ENCODE measurements around the gene ACD.

DNA sequence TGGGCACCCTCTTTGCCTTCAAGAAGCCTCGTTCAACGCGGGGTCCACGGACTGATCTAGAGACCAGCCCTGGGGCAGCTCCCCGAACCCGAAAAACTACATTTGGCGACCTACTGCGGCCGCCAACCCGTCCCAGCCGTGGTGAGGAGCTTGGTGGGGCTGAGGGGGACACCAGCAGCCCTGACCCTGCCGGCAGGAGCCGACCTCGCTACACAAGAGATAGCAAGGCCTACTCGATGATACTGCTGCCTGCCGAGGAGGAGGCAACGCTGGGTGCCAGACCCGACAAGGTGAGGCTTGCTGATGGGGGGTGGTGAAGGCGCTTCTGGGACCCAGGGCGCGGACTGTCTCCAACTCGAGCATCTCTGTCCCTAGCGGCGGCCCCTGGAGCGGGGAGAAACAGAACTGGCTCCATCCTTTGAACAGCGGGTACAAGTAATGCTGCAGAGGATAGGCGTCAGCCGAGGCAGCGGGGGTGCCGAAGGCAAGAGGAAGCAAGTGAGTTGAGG lies 5.6 kb downstream of the ACD start:
- TF ChIP-seq, protein P1, sequence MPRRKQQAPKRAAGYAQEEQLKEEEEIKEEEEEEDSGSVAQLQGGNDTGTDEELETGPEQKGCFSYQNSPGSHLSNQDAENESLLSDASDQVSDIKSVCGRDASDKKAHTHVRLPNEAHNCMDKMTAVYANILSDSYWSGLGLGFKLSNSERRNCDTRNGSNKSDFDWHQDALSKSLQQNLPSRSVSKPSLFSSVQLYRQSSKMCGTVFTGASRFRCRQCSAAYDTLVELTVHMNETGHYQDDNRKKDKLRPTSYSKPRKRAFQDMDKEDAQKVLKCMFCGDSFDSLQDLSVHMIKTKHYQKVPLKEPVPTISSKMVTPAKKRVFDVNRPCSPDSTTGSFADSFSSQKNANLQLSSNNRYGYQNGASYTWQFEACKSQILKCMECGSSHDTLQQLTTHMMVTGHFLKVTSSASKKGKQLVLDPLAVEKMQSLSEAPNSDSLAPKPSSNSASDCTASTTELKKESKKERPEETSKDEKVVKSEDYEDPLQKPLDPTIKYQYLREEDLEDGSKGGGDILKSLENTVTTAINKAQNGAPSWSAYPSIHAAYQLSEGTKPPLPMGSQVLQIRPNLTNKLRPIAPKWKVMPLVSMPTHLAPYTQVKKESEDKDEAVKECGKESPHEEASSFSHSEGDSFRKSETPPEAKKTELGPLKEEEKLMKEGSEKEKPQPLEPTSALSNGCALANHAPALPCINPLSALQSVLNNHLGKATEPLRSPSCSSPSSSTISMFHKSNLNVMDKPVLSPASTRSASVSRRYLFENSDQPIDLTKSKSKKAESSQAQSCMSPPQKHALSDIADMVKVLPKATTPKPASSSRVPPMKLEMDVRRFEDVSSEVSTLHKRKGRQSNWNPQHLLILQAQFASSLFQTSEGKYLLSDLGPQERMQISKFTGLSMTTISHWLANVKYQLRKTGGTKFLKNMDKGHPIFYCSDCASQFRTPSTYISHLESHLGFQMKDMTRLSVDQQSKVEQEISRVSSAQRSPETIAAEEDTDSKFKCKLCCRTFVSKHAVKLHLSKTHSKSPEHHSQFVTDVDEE (CRISPR knock-in tag; IDR thresholded peaks at IDR 0.05), result no peak
- TF ChIP-seq ESRRG (CRISPR knock-in tag; IDR thresholded peaks at IDR 0.05) (no peak), SNAI2 (CRISPR knock-in tag; IDR thresholded peaks at IDR 0.05) (no peak), ZNF565 (CRISPR knock-in tag; conservative IDR thresholded peaks at IDR 0.05; ENCODE audit: low read depth) (no peak), GLIS3 (CRISPR knock-in tag; IDR thresholded peaks at IDR 0.05) (no peak), OSR1 (CRISPR knock-in tag; IDR thresholded peaks at IDR 0.05) (no peak), ARNTL (CRISPR knock-in tag; IDR thresholded peaks at IDR 0.05; ENCODE audit: borderline replicate concordance, low read depth) (no peak), ZNF70 (CRISPR knock-in tag; IDR thresholded peaks at IDR 0.05) (no peak), ZC3H10 (CRISPR knock-in tag; IDR thresholded peaks at IDR 0.05) (no peak), ZFP3 (CRISPR knock-in tag; IDR thresholded peaks at IDR 0.05) (no peak), RARB (CRISPR knock-in tag; IDR thresholded peaks at IDR 0.05) (no peak)
- TF ChIP-seq, protein P2, sequence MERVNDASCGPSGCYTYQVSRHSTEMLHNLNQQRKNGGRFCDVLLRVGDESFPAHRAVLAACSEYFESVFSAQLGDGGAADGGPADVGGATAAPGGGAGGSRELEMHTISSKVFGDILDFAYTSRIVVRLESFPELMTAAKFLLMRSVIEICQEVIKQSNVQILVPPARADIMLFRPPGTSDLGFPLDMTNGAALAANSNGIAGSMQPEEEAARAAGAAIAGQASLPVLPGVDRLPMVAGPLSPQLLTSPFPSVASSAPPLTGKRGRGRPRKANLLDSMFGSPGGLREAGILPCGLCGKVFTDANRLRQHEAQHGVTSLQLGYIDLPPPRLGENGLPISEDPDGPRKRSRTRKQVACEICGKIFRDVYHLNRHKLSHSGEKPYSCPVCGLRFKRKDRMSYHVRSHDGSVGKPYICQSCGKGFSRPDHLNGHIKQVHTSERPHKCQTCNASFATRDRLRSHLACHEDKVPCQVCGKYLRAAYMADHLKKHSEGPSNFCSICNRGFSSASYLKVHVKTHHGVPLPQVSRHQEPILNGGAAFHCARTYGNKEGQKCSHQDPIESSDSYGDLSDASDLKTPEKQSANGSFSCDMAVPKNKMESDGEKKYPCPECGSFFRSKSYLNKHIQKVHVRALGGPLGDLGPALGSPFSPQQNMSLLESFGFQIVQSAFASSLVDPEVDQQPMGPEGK (CRISPR knock-in tag; IDR thresholded peaks at IDR 0.05; ENCODE audit: borderline replicate concordance), result no peak
- TF ChIP-seq, protein P3, sequence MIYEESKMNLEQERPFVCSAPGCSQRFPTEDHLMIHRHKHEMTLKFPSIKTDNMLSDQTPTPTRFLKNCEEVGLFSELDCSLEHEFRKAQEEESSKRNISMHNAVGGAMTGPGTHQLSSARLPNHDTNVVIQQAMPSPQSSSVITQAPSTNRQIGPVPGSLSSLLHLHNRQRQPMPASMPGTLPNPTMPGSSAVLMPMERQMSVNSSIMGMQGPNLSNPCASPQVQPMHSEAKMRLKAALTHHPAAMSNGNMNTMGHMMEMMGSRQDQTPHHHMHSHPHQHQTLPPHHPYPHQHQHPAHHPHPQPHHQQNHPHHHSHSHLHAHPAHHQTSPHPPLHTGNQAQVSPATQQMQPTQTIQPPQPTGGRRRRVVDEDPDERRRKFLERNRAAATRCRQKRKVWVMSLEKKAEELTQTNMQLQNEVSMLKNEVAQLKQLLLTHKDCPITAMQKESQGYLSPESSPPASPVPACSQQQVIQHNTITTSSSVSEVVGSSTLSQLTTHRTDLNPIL (CRISPR knock-in tag; IDR thresholded peaks at IDR 0.05; ENCODE audit: low read depth), result no peak
